HUES6 (cell line): ENCODE results near the gene PERM1.
"Not testable (repeated sequence)": the region's sequence is repeated elsewhere in the genome, so short reads cannot be mapped to it uniquely, and the experiment has no call there.

Source experiments
- H3K27ac ChIP-seq: 2 replicates; pipeline ENCODE4 v1.7.0; 2013; ENCODE audit warnings: low read depth, mild to moderate bottlenecking, low read length, inconsistent platforms
- H3K27me3 ChIP-seq: 2 replicates; pipeline ENCODE4 v1.6.1; 2013; ENCODE audit warnings: low read length; ENCODE audit not compliant: control insufficient read depth, insufficient read depth
- H3K36me3 ChIP-seq: 2 replicates; pipeline ENCODE4 v1.6.1; 2013; ENCODE audit warnings: low read length; ENCODE audit not compliant: control insufficient read depth, insufficient read depth
- H3K4me1 ChIP-seq: 2 replicates; pipeline ENCODE4 v1.6.1; 2013; ENCODE audit warnings: low read length; ENCODE audit not compliant: control insufficient read depth, insufficient read depth
- H3K4me3 ChIP-seq: 2 replicates; pipeline ENCODE4 v1.5.1; 2013; ENCODE audit warnings: low read depth, low read length
- H3K9ac ChIP-seq: one replicate; pipeline ENCODE4 v1.6.1; 2013; ENCODE audit warnings: mild to moderate bottlenecking, low read length
- H3K9me3 ChIP-seq: 2 replicates; pipeline ENCODE4 v1.6.1; 2013; ENCODE audit warnings: low read depth, low read length; ENCODE audit not compliant: control insufficient read depth, insufficient read depth

PERM1 gene

GRCh38 chr1:1021920-1022259, 40.0 kb upstream of the PERM1 start:
- Histone ChIP-seq H3K36me3 (peaks cover 9% of the 10 kb centered on the region; the same call in 1 of the 2 replicates), H3K4me1 (peaks cover 55% of the 10 kb centered on the region), H3K4me3 (peak overlapping the region; percentile 87; the same call in 1 of the 2 replicates), H3K9me3 (no peaks in the 10 kb centered on the region), H3K27me3 (peaks cover 3% of the 10 kb centered on the region; the same call in 1 of the 2 replicates), H3K27ac (no peak overlapping the region), H3K9ac (peak overlapping the region; percentile 20)

- H3K4me1 ChIP-seq, result peaks cover 49% of the 10 kb centered on the region
- H3K27ac ChIP-seq, result no peak overlapping the region
- no peaks in the 10 kb centered on the region for H3K9me3 ChIP-seq
- peak overlapping the region; percentile 87 for H3K4me3 ChIP-seq
- peak overlapping the region; percentile 66 for H3K9ac ChIP-seq
- peaks cover 3% of the 10 kb centered on the region; the same call in 1 of the 2 replicates for H3K27me3 ChIP-seq
- H3K36me3 ChIP-seq, result peaks cover 8% of the 10 kb centered on the region; the same call in 1 of the 2 replicates
These were observed 39.4 kb upstream of the PERM1 start for GRCh38 chr1:1021010-1021919.

- H3K9me3 ChIP-seq, result no peaks in the 10 kb centered on the region
- peaks cover 3% of the 10 kb centered on the region; the same call in 1 of the 2 replicates for H3K27me3 ChIP-seq
- no peak overlapping the region for H3K27ac ChIP-seq
- peaks cover 3% of the 10 kb centered on the region; the same call in 1 of the 2 replicates for H3K36me3 ChIP-seq
- H3K9ac ChIP-seq, result peak overlapping the region; percentile 89
- H3K4me1 ChIP-seq, result peaks cover 42% of the 10 kb centered on the region
- peak overlapping the region; percentile 87 for H3K4me3 ChIP-seq
These were observed 38.6 kb upstream of the PERM1 start for GRCh38 chr1:1020415-1021009.

DNA sequence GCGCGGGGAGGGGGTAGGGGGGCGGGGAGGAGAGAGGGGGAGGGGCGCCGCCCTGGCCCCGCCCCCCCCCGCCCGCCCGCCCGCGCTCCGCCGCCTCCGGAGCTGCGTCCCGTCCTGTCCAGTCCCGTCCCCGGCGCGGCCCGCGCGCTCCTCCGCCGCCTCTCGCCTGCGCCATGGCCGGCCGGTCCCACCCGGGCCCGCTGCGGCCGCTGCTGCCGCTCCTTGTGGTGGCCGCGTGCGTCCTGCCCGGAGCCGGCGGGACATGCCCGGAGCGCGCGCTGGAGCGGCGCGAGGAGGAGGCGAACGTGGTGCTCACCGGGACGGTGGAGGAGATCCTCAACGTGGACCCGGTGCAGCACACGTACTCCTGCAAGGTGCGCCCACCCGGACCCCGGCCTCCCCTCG, 38.1 kb upstream of the PERM1 start, which contains the start of gene AGRN:
TSS of gene AGRN (plus strand) at position 121 of the 405 bp plus-strand sequence. CDS start at position 174, 53 bp downstream.
- H3K4me3 ChIP-seq, result peak within 1 kb of the TSS; percentile 87
- H3K27me3 ChIP-seq, result peaks cover 3% of the 10 kb centered on the region; the same call in 1 of the 2 replicates
- H3K4me1 ChIP-seq, result peaks cover 38% of the 10 kb centered on the region
- H3K9me3 ChIP-seq, result no peaks in the 10 kb centered on the region
- peaks cover 3% of the 10 kb centered on the region; the same call in 1 of the 2 replicates for H3K36me3 ChIP-seq
- no peak within 1 kb of the TSS for H3K27ac ChIP-seq
- H3K9ac ChIP-seq, result peak within 1 kb of the TSS; percentile 89

GRCh38 chr1:1019122-1019999, 37.5 kb upstream of the PERM1 start:
- H3K4me1 ChIP-seq, result peaks cover 40% of the 10 kb centered on the region
- H3K36me3 ChIP-seq, result peaks cover 3% of the 10 kb centered on the region; the same call in 1 of the 2 replicates
- H3K27ac ChIP-seq, result no peak overlapping the region
- peaks cover 3% of the 10 kb centered on the region; the same call in 1 of the 2 replicates for H3K27me3 ChIP-seq
- no peaks in the 10 kb centered on the region for H3K9me3 ChIP-seq
- H3K9ac ChIP-seq, result no peak overlapping the region
- H3K4me3 ChIP-seq, result peak overlapping the region; percentile 42

DNA sequence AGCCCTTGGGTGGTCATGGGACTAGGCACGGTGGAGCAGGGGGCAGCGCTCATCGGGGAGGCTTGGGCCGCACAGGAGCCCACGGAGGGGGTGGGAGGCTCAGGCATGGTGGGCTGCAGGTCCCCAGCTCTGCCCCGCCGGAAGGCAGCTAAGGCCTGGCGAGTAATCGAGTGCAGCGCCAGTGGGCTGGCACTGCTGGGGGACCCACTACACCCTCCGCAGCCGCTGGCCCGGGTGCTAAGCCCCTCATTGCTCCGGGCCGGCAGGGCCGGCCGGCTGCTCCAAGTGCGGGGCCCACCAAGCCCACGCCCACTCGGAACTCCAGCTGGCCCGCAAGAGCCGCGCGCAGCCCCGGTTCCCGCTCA, 36.4 kb upstream of the PERM1 start:
- H3K9me3 ChIP-seq, H3K27ac ChIP-seq, H3K36me3 ChIP-seq, H3K4me3 ChIP-seq, H3K27me3 ChIP-seq, H3K9ac ChIP-seq: not testable (repeated sequence)
- H3K4me1 ChIP-seq, result peaks cover 39% of the 10 kb centered on the region

- H3K4me1 ChIP-seq, result peaks cover 36% of the 10 kb centered on the region
- H3K27me3 ChIP-seq, H3K36me3 ChIP-seq, H3K9ac ChIP-seq, H3K27ac ChIP-seq, H3K9me3 ChIP-seq, H3K4me3 ChIP-seq: not testable (repeated sequence)
These were observed 35.8 kb upstream of the PERM1 start for GRCh38 chr1:1017397-1018320.

DNA sequence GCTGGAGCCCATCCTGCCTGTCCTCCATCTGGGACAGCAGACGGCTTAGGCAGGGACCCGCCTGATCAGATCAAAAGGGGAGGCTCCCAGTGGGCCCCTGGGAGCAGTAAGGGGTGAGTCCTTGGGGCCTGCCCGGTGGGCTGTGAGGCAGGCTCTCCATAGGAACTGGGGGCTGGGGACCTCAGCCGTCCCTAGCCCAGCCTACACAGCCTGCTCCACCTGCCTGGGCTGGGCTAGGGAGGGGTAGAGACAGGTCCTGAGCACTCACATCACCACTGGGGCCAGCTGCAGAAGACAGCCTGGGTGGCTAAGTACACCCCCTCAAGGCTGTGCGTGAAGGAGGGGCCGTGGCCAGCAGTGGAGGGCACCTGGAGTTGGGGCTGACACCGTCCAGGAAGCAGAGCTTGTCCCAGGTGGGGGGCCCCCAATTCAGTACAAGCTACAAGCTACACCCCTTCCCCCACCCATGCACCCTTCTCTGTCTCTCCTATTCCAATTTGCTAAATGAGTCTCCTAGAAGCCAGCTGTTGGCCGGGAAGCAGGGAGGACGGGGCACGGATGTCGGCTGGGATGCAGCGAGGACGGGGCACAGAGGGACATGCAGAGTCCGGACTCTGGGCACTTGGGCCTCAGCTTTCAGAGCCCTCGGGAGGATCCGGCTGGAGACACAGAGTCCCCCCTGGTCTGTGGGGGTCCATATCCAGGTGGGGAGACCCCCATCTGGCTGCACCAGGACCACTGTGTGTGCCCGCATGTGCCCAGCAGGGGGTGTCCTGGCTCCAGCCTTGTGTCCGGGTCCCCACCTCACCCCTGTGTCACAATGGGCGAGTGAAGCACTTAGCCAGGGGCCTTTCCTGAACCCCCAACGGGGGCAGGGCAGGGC, 33.1 kb upstream of the PERM1 start:
- H3K27me3 ChIP-seq, result no peaks in the 10 kb centered on the region
- H3K4me1 ChIP-seq, result peaks cover 20% of the 10 kb centered on the region
- no peak overlapping the region; the same call in 1 of the 2 replicates for H3K27ac ChIP-seq
- H3K9me3 ChIP-seq, result no peaks in the 10 kb centered on the region
- H3K9ac ChIP-seq, result no peak overlapping the region
- H3K36me3 ChIP-seq, result no peaks in the 10 kb centered on the region
- H3K4me3 ChIP-seq, result peak overlapping the region; percentile 81; the same call in 1 of the 2 replicates

DNA sequence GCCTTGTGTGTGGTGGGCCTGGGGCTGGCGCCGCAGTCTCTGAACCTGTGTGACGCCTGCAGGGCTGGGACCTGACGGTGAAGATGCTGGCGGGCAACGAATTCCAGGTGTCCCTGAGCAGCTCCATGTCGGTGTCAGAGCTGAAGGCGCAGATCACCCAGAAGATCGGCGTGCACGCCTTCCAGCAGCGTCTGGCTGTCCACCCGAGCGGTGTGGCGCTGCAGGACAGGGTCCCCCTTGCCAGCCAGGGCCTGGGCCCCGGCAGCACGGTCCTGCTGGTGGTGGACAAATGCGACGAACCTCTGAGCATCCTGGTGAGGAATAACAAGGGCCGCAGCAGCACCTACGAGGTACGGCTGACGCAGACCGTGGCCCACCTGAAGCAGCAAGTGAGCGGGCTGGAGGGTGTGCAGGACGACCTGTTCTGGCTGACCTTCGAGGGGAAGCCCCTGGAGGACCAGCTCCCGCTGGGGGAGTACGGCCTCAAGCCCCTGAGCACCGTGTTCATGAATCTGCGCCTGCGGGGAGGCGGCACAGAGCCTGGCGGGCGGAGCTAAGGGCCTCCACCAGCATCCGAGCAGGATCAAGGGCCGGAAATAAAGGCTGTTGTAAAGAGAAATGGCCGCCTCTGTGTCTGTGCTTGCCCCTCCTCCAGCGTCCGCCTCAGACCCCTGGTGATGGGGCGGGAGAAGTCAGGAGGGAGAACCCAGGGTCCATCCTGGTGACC, 32.2 kb upstream of the PERM1 start:
- Histone ChIP-seq H3K36me3 (no peaks in the 10 kb centered on the region), H3K9ac (peak overlapping the region; percentile 80), H3K4me3 (peak overlapping the region; percentile 81), H3K27ac (no peak overlapping the region; the same call in 1 of the 2 replicates), H3K27me3 (0 out of 2 replicates have a peak, but pooled peaks cover under 1% of the 10 kb centered on the region), H3K4me1 (peaks cover 20% of the 10 kb centered on the region), H3K9me3 (no peaks in the 10 kb centered on the region)
